ENCODE measurements around the gene P3H4. TPM values are rescaled to one million over a fixed set of nuclear protein-coding genes. Genes with fewer than 3 reads are reported as not detected.

The P3H4 gene
- polyA plus RNA-seq, 1 donor from 2014 or later: 17.8 TPM

GRCh38 chr17:41786227-41787020 lies 25.3 kb downstream of the P3H4 start, which contains the start of gene JUP:
Gene JUP, minus strand, starts transcription at chr17:41786711. Its CDS starts 14,857 bp downstream, at chr17:41771854.
- no peaks in the 10 kb centered on the region for H3K36me3 ChIP-seq (ENCODE audit: insufficient read depth, low read length)
- no peak within 1 kb of the TSS for H2AFZ ChIP-seq (ENCODE audit: low read depth, low read length)
- H4K20me1 ChIP-seq (ENCODE audit: insufficient read depth): peaks cover 5% of the 10 kb centered on the region
- peaks cover 47% of the 10 kb centered on the region for H3K79me2 ChIP-seq (replicated peaks; ENCODE audit: insufficient read depth, low read length)
- H3F3A ChIP-seq (ENCODE audit: insufficient read depth, low read length, poor library complexity, severe bottlenecking): no peaks in the 10 kb centered on the region
- peak within 1 kb of the TSS; percentile 88 for H3K4me2 ChIP-seq (ENCODE audit: low read length)
- peak within 1 kb of the TSS; percentile 81 for H3K9ac ChIP-seq (ENCODE audit: low read length)
- H3K4me3 ChIP-seq (ENCODE audit: low read length): peak within 1 kb of the TSS; percentile 76
- peak within 1 kb of the TSS; percentile 69 for H3K27ac ChIP-seq (ENCODE audit: low read length)
- H3K9me2 ChIP-seq (ENCODE audit: insufficient read depth, low read length): no peaks in the 10 kb centered on the region
- no peaks in the 10 kb centered on the region for H3K27me3 ChIP-seq (ENCODE audit: insufficient read depth, low read depth, low read length)
- no peaks in the 10 kb centered on the region for H3K9me3 ChIP-seq (ENCODE audit: low read length)
- TF ChIP-seq EZH2 (IDR thresholded peaks at IDR 0.05; ENCODE audit: borderline replicate concordance, insufficient read depth, low read length, poor library complexity, severe bottlenecking) (no peak), RAD21 (conservative IDR thresholded peaks at IDR 0.05) (no peak), EP300 (conservative IDR thresholded peaks at IDR 0.05; ENCODE audit: poor library complexity, severe bottlenecking) (peak; percentile 55), CTCF (IDR thresholded peaks at IDR 0.05; ENCODE audit: poor library complexity, severe bottlenecking) (peak; percentile 88), TAF1 (IDR thresholded peaks at IDR 0.05; ENCODE audit: low read depth) (peak; percentile 88), REST (IDR thresholded peaks at IDR 0.05; ENCODE audit: borderline replicate concordance) (peak; percentile 83), POLR2AphosphoS5 (IDR thresholded peaks at IDR 0.05) (peak; percentile 96), MXI1 (conservative IDR thresholded peaks at IDR 0.05; ENCODE audit: poor library complexity, severe bottlenecking) (peak; percentile 71), SMC3 (conservative IDR thresholded peaks at IDR 0.05; ENCODE audit: poor library complexity) (no peak)

- Histone ChIP-seq H4K20me1 (ENCODE audit: insufficient read depth) (peaks cover 7% of the 10 kb centered on the region), H3K4me3 (ENCODE audit: low read length) (peak overlapping the region; percentile 76), H3F3A (ENCODE audit: insufficient read depth, low read length, poor library complexity, severe bottlenecking) (no peaks in the 10 kb centered on the region), H3K79me2 (replicated peaks; ENCODE audit: insufficient read depth, low read length) (peaks cover 47% of the 10 kb centered on the region), H2AFZ (ENCODE audit: low read depth, low read length) (no peak overlapping the region), H3K4me2 (ENCODE audit: low read length) (peak overlapping the region; percentile 88), H3K27ac (ENCODE audit: low read length) (peak overlapping the region; percentile 69), H3K9me3 (ENCODE audit: low read length) (no peaks in the 10 kb centered on the region), H3K27me3 (ENCODE audit: insufficient read depth, low read depth, low read length) (no peaks in the 10 kb centered on the region), H3K9ac (ENCODE audit: low read length) (peak overlapping the region; percentile 81), H3K9me2 (ENCODE audit: insufficient read depth, low read length) (no peaks in the 10 kb centered on the region), H3K36me3 (ENCODE audit: insufficient read depth, low read length) (no peaks in the 10 kb centered on the region)
- TF ChIP-seq EP300 (conservative IDR thresholded peaks at IDR 0.05; ENCODE audit: poor library complexity, severe bottlenecking) (no peak), CTCF (IDR thresholded peaks at IDR 0.05; ENCODE audit: poor library complexity, severe bottlenecking) (no peak), POLR2AphosphoS5 (IDR thresholded peaks at IDR 0.05) (no peak), MXI1 (conservative IDR thresholded peaks at IDR 0.05; ENCODE audit: poor library complexity, severe bottlenecking) (no peak), EZH2 (IDR thresholded peaks at IDR 0.05; ENCODE audit: borderline replicate concordance, insufficient read depth, low read length, poor library complexity, severe bottlenecking) (no peak), RAD21 (conservative IDR thresholded peaks at IDR 0.05) (no peak), SMC3 (conservative IDR thresholded peaks at IDR 0.05; ENCODE audit: poor library complexity) (no peak), TAF1 (IDR thresholded peaks at IDR 0.05; ENCODE audit: low read depth) (no peak), REST (IDR thresholded peaks at IDR 0.05; ENCODE audit: borderline replicate concordance) (no peak)
Measured at GRCh38 chr17:41785859-41786226, 25.9 kb downstream of the P3H4 start.
